AG04449 (cell line): ENCODE data around the gene IL18.
"Not testable (repeated sequence)": the region's sequence is repeated elsewhere in the genome, so short reads cannot be mapped to it uniquely, and the experiment has no call there.

Source experiments
- CTCF ChIA-PET: fragments of 350-600 bp; formaldehyde crosslinking; extraction: SDS; loops from one replicate; lab custom pipeline; 2021; ENCODE audit warnings: antibody characterized with exemption; lab: Yijun Ruan, JAX
- POLR2A ChIA-PET: fragments of 400-600, 350-600 bp; formaldehyde crosslinking; extraction: SDS; loops from one replicate; lab custom pipeline; 2020; ENCODE audit warnings: antibody characterized with exemption, inconsistent platforms; lab: Yijun Ruan, JAX
- DNase-seq: peaks from one replicate; pipeline ENCODE4 v3.0.0-alpha.2; 2010; ENCODE audit warnings: low read depth, low spot score
- H3K4me3 ChIP-seq: 2 replicates; pipeline ENCODE4 v1.5.1; 2011; ENCODE audit warnings: low read depth, mild to moderate bottlenecking, control low read depth, low read length
- TF ChIP-seq, protein P1 (sequence below): IDR thresholded peaks from one replicate; pipeline ENCODE4 v1.5.1; 2011; ENCODE audit warnings: mild to moderate bottlenecking, moderate library complexity, low read length, control low read depth, inconsistent platforms; ENCODE audit not compliant: insufficient read depth; ENCODE audit errors: missing control alignments

IL18 gene

DNA sequence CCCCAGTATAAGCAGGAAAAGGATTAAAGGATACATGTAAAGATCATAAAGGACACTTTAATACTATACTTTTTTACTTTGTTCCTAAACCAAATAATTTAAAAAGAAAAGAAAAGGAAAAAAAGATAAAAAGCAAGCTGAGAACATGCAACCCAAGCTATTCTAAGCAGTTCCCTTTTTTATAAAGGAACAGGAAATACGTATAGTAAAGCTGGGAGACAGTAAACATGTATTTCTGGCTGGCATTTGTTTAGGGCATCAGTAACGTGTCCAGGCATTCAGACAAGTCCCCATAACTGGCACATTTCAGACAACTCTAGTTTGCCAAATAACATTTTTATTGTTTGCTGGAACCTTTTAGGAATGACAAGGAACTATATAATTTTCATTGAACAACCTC, 36.4 kb upstream of the IL18 start:
- CTCF ChIA-PET = interaction anchor here (1.0 kb wide), 1 partner anchor 85 kb away, joined by 3 read pairs; no protein-coding TSS in a partner anchor
- H3K4me3 ChIP-seq = no peak overlapping the region
- POLR2A ChIA-PET = no interaction called here
- TF ChIP-seq, protein P1, sequence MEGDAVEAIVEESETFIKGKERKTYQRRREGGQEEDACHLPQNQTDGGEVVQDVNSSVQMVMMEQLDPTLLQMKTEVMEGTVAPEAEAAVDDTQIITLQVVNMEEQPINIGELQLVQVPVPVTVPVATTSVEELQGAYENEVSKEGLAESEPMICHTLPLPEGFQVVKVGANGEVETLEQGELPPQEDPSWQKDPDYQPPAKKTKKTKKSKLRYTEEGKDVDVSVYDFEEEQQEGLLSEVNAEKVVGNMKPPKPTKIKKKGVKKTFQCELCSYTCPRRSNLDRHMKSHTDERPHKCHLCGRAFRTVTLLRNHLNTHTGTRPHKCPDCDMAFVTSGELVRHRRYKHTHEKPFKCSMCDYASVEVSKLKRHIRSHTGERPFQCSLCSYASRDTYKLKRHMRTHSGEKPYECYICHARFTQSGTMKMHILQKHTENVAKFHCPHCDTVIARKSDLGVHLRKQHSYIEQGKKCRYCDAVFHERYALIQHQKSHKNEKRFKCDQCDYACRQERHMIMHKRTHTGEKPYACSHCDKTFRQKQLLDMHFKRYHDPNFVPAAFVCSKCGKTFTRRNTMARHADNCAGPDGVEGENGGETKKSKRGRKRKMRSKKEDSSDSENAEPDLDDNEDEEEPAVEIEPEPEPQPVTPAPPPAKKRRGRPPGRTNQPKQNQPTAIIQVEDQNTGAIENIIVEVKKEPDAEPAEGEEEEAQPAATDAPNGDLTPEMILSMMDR = no peak
- DNase-seq = no peak

DNA sequence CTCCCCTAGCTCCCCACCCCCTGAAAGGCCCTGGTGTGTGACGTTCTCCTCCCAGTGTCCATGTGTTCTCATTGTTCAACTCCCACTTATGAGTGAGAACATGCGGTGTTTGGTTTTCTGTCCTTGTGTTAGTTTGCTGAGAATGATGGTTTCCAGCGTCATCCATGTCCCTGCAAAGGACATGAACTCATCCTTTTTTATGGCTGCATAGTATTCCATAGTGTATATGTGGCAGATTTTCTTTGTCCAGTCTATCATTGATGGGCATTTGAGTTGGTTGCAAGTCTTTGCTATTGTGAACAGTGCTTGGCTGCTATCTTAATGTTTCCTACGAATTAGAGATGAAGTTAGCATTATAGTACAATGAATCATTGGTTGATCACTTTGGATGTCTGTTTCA, 35.2 kb upstream of the IL18 start:
- POLR2A ChIA-PET, DNase-seq, H3K4me3 ChIP-seq: not testable (repeated sequence)
- CTCF ChIA-PET = interaction anchor here (0.9 to 2.2 kb wide), 5 partner anchors 15 to 87 kb away, joined by 3 to 8 read pairs (median 3); partner anchors contain the start of gene BCO2

DNA sequence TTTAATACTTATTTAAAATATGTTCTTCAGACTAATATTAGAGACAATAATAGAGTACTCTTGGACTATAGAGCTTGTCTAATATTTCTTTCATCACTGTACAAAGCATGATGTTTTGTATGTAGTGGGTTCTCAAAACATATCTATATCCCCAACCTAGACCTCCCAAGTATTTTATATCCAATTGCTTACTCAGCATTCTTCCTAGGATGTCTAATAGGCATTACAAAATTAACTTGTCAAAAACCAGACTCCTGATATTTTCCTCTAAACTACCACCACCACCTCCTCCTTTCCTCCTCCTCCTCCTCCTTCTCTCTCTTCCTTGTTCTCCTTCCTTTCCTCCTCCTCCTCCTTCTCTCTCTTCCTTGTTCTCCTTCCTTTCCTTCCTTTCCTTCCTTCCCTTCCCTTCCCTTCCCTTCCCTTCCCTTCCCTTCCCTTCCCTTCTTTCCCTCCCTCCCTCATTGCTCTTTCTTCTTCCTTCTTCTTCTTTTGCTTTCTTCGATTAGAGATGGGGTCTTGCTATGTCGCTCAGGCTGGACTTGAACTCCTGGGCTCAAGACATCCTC, 32.7 kb upstream of the IL18 start:
- CTCF ChIA-PET = interaction anchor here (1.1 to 2.4 kb wide), 4 partner anchors 21 to 83 kb away, joined by 3 to 8 read pairs (median 6); partner anchors contain the start of gene BCO2

DNA sequence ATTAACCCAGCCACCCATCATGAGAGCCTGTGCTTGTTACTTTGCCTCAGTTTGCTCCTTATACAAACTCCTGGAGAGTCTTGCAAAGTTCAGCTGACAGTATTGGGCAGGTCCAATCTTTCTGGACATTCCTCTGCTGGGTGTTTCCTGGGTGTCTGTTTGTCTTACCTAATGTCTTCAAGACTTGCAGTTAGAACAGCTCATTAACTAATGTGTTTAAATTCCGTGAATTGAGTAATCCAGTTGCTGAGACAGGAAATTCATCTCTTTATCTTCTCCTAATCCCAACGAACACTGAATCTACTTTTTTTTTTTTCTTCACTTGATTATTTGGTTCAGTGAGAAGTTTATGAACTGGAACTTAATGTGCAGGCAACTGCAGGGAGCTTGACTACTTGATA, 32.1 kb upstream of the IL18 start:
- TF ChIP-seq, protein P1 = no peak
- ChIA-PET CTCF (interaction anchor here (1.1 to 2.4 kb wide), 3 partner anchors 21 to 83 kb away, joined by 3 to 6 read pairs (median 5); partner anchors contain the start of gene BCO2), POLR2A (interaction anchor here (0.7 kb wide), 1 partner anchor 74 kb away, joined by 6 read pairs; no protein-coding TSS in a partner anchor)
- DNase-seq = no peak
- H3K4me3 ChIP-seq = no peak overlapping the region

More for the DNA sequence above, 32.7 kb upstream of the IL18 start:
- DNase-seq = no peak
- TF ChIP-seq, protein P1 = no peak
- POLR2A ChIA-PET = no interaction called here
- no peak overlapping the region for H3K4me3 ChIP-seq

DNA sequence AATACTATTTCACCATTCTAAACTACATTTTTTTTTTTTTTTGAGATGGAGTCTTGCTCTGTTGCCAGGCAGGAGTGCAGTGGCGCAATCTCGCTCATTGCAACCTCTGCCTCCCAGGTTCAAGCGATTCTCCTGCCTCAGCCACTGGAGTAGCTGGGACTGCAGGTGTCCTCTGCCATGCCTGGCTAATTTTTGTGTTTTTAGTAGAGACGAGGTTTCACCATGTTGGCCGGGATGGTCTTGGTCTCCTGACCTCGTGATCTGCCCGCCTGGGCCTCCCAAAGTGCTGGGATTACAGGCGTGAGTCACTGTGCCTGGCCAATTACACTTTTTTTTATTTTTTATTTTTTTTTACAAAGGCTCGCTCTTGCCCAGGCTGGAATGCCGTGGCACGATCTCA, 31.2 kb upstream of the IL18 start:
- H3K4me3 ChIP-seq, CTCF ChIA-PET, DNase-seq, POLR2A ChIA-PET: not testable (repeated sequence)

DNA sequence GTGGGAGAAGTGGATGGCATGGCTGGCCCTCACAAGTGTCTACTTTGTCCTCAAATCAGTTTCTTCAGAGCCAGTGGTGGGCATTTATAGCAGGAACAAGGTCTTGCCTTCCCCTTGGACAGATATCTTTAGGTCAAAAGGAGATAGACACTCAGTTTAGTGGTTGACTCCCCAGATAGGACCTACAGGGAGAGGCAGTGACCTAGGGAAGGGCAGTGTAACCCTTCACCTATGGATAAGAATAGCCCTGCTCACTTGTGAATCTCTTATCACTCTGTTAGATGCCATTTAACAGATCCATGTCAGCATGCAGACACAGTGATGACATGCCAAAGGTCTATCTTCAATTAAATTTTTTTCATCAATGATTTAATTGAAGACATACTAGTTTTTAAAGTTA, 22.4 kb upstream of the IL18 start:
- DNase-seq = no peak
- TF ChIP-seq, protein P1 = no peak
- CTCF ChIA-PET = interaction anchor here (1.2 kb wide), 1 partner anchor 11 kb away, joined by 4 read pairs; the partner anchor contains the start of gene BCO2
- no peak overlapping the region for H3K4me3 ChIP-seq
- POLR2A ChIA-PET = no interaction called here

DNA sequence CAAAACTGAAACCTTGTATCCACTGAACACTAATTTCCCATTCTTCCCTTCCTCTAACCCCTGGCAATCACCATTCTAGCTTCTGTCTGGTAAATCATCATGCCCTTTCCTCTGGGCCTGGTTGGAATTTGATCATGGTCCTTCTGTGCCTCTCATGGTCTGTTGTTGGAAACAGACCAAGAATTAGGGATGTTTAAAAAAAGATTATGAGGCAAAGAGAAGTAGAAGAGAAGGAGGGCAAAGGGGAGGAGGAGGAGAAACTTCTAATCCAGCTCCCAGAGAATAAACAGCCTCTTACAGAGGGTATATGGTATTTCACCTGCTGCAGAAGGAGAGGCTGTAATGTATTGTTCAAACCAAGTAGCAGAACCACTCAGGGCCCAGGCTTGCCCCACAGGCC, 22.0 kb upstream of the IL18 start:
- POLR2A ChIA-PET = no interaction called here

More for the DNA sequence above, 22.0 kb upstream of the IL18 start:
- TF ChIP-seq, protein P1 = no peak
- H3K4me3 ChIP-seq = no peak overlapping the region
- CTCF ChIA-PET = interaction anchor here (1.2 kb wide), 1 partner anchor 11 kb away, joined by 4 read pairs; the partner anchor contains the start of gene BCO2
- DNase-seq = no peak
